ENCODE results near the gene ZC3H8. TPM values are rescaled to one million over a fixed set of nuclear protein-coding genes. Genes with fewer than 3 reads are reported as not detected.
A peak's percentile ranks its signal among the peaks of the same experiment; 100 is the strongest.

Gene ZC3H8
- 15.7 TPM for total RNA-seq

- Histone ChIP-seq H3K4me3 (peak within 1 kb of the TSS; percentile 64 to 79), H3K4me1 (peaks cover 18% of the 10 kb centered on the region), H3K27ac (peak within 1 kb of the TSS; percentile 84), H3K36me3 (peaks cover 0 to 2% of the 10 kb centered on the region in 2 donors), H3K27me3 (no peaks in the 10 kb centered on the region), H3K9me3 (no peaks in the 10 kb centered on the region)
- DNase-seq (ENCODE audit: extremely low spot score in 2 of 2) = peak in 1 of 2 donors; percentile 92
- TF ChIP-seq POLR2A (IDR thresholded peaks at IDR 0.05) = peak in 1 of 2 donors; percentile 84
- TF ChIP-seq POLR2AphosphoS5 (IDR thresholded peaks at IDR 0.05; ENCODE audit: insufficient read depth in 1 of 2, low read depth in 1 of 2) = peak; percentile 68 to 87
- TF ChIP-seq, protein P1, sequence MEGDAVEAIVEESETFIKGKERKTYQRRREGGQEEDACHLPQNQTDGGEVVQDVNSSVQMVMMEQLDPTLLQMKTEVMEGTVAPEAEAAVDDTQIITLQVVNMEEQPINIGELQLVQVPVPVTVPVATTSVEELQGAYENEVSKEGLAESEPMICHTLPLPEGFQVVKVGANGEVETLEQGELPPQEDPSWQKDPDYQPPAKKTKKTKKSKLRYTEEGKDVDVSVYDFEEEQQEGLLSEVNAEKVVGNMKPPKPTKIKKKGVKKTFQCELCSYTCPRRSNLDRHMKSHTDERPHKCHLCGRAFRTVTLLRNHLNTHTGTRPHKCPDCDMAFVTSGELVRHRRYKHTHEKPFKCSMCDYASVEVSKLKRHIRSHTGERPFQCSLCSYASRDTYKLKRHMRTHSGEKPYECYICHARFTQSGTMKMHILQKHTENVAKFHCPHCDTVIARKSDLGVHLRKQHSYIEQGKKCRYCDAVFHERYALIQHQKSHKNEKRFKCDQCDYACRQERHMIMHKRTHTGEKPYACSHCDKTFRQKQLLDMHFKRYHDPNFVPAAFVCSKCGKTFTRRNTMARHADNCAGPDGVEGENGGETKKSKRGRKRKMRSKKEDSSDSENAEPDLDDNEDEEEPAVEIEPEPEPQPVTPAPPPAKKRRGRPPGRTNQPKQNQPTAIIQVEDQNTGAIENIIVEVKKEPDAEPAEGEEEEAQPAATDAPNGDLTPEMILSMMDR (IDR thresholded peaks at IDR 0.05) = peak in 1 of 3 experiments; percentile 14
- intact Hi-C loops (cut with DNase I) = loop anchor here (10.0 kb wide), 2 partner anchors 130 to 180 kb away; partner anchors contain the start of gene RGPD8
Observed at GRCh38 chr2:112254466-112255240, at the start of gene ZC3H8. ZC3H8 (minus strand) TSS chr2:112255042; CDS start chr2:112254981, 61 bp downstream.

DNA sequence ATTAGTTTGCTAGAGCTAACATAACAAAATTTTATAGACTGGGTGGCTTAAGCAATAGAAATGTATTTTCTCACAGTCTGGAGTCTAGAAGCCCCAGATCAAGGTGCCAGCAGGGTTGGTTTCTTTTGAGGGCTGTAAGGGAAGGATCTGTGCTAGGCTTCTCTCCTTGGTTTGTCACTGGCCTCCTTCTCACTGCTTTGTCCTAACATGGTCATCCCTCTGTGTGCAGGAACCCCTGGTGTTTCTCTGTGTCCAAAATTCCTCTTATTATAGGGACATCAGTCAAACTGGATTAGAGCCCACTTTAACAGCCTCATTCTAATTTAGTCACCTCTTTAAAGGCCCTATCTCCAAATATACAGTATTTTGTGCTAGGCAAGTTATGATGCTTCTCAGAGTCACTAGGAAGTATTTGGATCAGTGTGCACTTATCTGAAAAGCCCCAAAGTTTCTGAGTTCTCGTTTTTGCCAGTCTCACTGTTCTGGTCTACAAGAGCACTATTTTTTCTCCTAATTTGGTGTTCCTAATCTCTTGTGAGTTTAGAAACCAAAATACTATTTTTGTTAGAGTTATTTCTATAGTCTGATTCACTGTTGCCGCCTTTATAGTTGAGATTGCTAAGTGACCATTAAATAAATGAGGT, 49.6 kb upstream of the ZC3H8 start:
- no peak overlapping the region for H3K27ac ChIP-seq
- no peaks in the 10 kb centered on the region for H3K4me1 ChIP-seq
- no peak overlapping the region for H3K4me3 ChIP-seq
- no peaks in the 10 kb centered on the region for H3K9me3 ChIP-seq
- no peak for DNase-seq (ENCODE audit: extremely low spot score in 2 of 2)
- H3K36me3 ChIP-seq = peaks cover 0 to 16% of the 10 kb centered on the region in 2 donors
- intact Hi-C loops (cut with DNase I) = no loop called here
- no peak for TF ChIP-seq POLR2AphosphoS5 (IDR thresholded peaks at IDR 0.05; ENCODE audit: insufficient read depth in 1 of 2, low read depth in 1 of 2)
- H3K27me3 ChIP-seq = no peaks in the 10 kb centered on the region

DNA sequence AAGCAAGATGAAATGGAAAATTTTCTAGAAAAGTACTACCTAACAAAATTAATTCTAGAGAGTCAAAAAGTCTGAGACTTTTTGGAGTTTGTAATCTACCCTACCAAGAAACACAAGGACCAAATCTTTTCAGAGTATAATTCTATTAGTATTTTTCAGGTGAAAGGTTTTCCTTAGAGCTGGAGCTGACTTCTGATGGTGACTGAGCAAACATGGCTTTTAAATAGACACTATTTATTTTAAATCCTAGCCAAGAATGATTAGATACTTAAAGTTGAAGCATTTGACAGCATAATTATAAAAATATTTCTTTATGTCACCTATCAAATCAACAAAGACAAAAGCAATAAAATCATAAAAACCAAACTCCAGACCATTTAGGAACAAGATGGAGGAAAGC, 47.1 kb upstream of the ZC3H8 start:
- no peak for TF ChIP-seq POLR2AphosphoS5 (IDR thresholded peaks at IDR 0.05; ENCODE audit: insufficient read depth in 1 of 2, low read depth in 1 of 2)
- TF ChIP-seq, protein P1 (IDR thresholded peaks at IDR 0.05) = no peak
- no peaks in the 10 kb centered on the region for H3K27me3 ChIP-seq
- intact Hi-C loops (cut with DNase I) = no loop called here
- H3K4me1 ChIP-seq = no peaks in the 10 kb centered on the region
- DNase-seq (ENCODE audit: extremely low spot score in 2 of 2) = no peak
- H3K4me3 ChIP-seq = no peak overlapping the region
- no peaks in the 10 kb centered on the region for H3K9me3 ChIP-seq
- H3K27ac ChIP-seq = no peak overlapping the region
- H3K36me3 ChIP-seq = peaks cover 0 to 14% of the 10 kb centered on the region in 2 donors

GRCh38 chr2:112301171-112301584, 46.3 kb upstream of the ZC3H8 start:
- Histone ChIP-seq H3K27me3 (no peaks in the 10 kb centered on the region), H3K27ac (no peak overlapping the region), H3K4me1 (no peaks in the 10 kb centered on the region), H3K36me3 (peaks cover 0 to 7% of the 10 kb centered on the region in 2 donors), H3K9me3 (no peaks in the 10 kb centered on the region), H3K4me3 (no peak overlapping the region)
- no peak for DNase-seq (ENCODE audit: extremely low spot score in 2 of 2)
- intact Hi-C loops (cut with DNase I) = no loop called here
- TF ChIP-seq, protein P1 (IDR thresholded peaks at IDR 0.05) = no peak
- TF ChIP-seq POLR2AphosphoS5 (IDR thresholded peaks at IDR 0.05; ENCODE audit: insufficient read depth in 1 of 2, low read depth in 1 of 2) (no peak), POLR2A (IDR thresholded peaks at IDR 0.05) (no peak)

GRCh38 chr2:112296407-112296806, 41.6 kb upstream of the ZC3H8 start:
- Histone ChIP-seq H3K36me3 (no peaks in the 10 kb centered on the region), H3K27me3 (no peaks in the 10 kb centered on the region), H3K4me3 (no peak overlapping the region), H3K27ac (no peak overlapping the region), H3K9me3 (no peaks in the 10 kb centered on the region), H3K4me1 (no peaks in the 10 kb centered on the region)
- no peak for DNase-seq (ENCODE audit: extremely low spot score in 2 of 2)
- TF ChIP-seq, protein P1 (IDR thresholded peaks at IDR 0.05) = no peak
- no peak for TF ChIP-seq POLR2AphosphoS5 (IDR thresholded peaks at IDR 0.05; ENCODE audit: insufficient read depth in 1 of 2, low read depth in 1 of 2)
- TF ChIP-seq POLR2A (IDR thresholded peaks at IDR 0.05) = no peak
- intact Hi-C loops (cut with DNase I) = no loop called here
